KG1 (cell line): ENCODE measurements around the gene ANO4.
"Not testable (repeated sequence)": the region's sequence is repeated elsewhere in the genome, so short reads cannot be mapped to it uniquely, and the experiment has no call there.

Experiments
- DNase-seq: peaks from one replicate; lab custom pipeline; 2025; lab: John Stamatoyannopoulos, UW

ANO4 gene

GRCh38 chr12:100875156-100875555 lies 80.6 kb downstream of the ANO4 start:
- no peak for DNase-seq

DNA sequence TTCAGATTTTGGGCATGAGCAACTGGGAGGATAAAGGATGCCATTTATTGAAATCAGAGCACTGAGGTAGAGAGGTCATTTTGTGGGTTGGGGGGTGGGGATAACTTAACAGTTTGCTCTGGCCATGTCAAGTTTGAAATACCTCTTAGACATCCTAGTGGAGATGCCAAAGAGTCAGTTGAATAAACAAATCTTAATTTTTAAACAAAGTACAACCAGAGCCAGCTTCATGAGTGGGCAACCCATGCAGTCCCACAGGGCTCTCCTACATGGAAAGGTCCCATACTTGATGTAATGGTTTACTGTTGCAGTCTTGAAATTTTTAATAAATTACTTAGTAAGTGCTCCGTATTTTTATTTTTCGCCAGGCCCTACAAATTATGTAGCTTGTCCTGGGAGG lies 81.2 kb downstream of the ANO4 start:
- no peak for DNase-seq

- no peak for DNase-seq
These were observed 83.2 kb downstream of the ANO4 start for GRCh38 chr12:100877776-100878175.

GRCh38 chr12:100895192-100895591 lies 100.6 kb downstream of the ANO4 start:
- DNase-seq: no peak

- DNase-seq: no peak
These were observed 101.6 kb downstream of the ANO4 start for GRCh38 chr12:100896192-100896591.

GRCh38 chr12:100897240-100897639 lies 102.7 kb downstream of the ANO4 start:
- DNase-seq: no peak

GRCh38 chr12:100899301-100899700 lies 104.7 kb downstream of the ANO4 start:
- DNase-seq: no peak

DNA sequence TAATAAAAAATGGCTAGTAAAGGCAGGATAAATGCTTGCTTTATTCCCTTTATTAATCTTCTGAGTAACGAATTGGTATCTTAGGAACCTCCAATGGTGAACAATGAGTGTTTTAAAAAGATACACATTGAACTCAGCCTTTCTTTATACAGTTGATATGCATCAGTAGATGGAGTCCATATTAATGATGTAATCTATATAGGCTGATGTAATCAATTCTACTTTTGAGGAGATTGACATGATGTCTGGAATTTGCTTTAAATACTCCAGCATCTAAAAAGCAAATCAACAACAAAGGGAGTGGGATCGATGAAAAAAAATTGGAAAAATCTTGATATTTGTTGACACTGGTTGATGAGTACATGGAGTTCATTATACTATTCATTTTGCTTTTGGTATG lies 106.2 kb downstream of the ANO4 start:
- DNase-seq: no peak

DNA sequence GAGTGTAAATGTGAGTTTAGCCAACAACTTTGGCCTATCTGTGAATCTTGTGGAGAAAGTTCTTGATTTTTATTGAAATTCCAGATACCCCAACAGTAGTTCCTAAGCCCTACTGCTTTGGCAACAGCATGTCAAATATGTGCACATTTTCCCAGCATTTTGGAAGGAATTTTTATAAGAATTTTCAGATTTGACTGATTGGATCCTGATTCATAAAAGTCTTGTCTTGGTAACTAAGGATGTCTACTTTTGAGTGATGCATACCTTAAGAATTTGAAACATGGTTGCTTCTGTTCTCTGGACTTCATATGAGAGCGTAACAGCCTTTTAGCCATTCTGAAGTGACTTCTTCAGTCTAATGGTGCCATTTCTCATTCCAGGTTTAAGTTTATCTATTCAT lies 106.7 kb downstream of the ANO4 start:
- no peak for DNase-seq

DNA sequence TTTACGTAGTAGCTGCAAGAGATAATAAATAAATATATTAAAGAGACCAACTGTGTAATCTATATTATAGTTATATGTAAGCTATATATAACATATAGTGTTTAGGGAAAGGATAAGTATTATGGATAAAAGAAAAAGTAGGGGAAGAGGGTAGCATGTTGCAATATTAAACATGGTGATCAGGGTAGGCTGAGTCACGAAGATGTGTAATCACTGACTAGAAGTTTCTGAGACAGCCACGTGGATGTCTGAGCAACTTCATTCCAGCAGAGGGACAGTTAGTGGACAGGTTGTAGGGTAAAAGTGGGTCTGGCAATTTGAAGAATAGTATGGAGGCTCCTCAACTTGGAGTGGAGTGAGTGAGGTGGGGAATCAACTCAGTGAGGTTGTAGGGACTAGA lies 109.7 kb downstream of the ANO4 start:
- no peak for DNase-seq

GRCh38 chr12:100908501-100908900 lies 113.9 kb downstream of the ANO4 start:
- DNase-seq: no peak

GRCh38 chr12:100913872-100914592 lies 119.5 kb downstream of the ANO4 start:
- no peak for DNase-seq

GRCh38 chr12:100919116-100919515 lies 124.5 kb downstream of the ANO4 start:
- no peak for DNase-seq

DNA sequence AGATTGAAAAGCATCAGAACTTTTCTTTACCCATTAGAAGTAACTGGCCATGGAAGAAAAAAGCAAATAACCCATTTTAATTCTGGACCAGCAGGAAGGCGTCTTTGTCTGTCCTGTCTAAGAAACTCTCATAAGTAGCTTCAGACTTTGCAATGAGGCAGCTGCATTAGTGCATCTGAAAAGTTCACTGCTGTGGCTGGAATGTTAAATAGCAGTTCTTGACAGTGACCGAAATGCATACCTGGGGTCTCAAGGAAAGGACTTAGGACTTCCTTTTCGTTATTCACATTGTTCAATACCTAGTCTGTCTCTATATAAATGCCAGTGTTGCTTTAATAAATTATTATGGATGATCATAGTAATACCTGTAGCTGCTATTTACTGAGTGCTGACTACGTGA lies 125.9 kb downstream of the ANO4 start:
- DNase-seq: no peak

DNA sequence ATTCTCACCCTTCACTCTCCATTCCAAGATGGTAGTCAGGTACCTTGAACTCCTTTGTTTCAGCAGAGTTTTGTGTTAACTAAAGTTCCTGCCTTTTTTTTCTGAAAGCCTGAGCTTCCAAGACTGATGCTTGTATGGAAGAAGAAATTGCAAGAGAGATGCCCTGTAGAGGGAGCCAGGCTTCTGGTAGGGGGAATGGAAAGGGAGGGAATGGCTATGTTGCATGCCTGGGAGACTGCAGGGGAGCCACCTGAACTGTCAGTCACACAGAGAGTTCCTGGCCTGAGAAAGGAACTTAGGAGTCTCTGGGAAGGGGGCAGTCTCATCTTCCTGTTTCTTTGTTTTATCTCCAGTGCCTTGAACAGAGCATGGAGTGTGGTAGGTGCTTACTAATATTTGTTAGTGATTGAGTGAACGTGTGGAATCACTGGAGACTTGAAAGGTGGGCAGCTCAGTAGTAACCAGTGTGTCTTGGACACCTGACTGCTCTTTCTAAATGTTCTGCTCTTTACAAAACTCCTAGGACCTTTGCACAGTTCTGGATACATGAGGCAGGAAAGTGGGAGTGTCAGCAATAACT lies 132.2 kb downstream of the ANO4 start:
- DNase-seq: no peak

DNA sequence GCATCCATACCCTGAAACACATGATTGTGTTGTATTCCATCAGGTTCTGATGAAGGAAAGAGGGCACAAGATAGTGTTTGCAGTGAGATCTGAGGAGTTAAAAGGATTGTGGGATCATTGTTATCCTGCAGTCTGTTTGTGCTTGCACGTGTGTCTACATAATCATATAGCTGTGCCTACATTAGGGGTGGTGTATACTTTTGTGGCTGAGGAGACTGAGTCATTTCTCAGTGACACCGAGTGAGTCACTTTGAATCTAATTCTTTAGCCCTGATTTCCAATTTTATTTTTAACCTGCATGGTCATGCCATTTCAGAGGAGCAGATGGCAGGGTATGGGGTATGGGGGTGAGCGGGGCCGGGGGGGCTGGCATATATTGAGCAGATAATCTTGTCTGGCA lies 133.2 kb downstream of the ANO4 start:
- no peak for DNase-seq

GRCh38 chr12:100932571-100932970 lies 138.0 kb downstream of the ANO4 start:
- DNase-seq: no peak

DNA sequence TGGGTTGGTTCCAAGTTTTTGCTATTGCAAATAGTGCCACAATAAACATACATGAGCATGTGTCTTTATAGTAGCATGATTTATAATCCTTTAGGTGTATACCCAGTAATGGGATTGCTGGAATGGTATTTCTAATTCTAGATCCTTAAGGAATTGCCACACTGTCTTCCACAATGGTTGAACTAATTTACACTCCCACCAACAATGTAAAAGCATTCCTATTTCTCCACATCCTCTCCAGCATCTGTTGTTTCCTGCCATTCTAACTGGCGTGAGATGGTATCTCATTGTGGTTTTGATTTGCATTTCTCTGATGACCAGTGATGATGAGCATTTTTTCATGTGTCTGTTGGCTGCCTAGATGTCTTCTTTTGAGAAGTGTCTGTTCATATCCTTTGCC lies 139.0 kb downstream of the ANO4 start:
- DNase-seq: not testable (repeated sequence)

GRCh38 chr12:100935929-100936328 lies 141.4 kb downstream of the ANO4 start:
- no peak for DNase-seq

DNA sequence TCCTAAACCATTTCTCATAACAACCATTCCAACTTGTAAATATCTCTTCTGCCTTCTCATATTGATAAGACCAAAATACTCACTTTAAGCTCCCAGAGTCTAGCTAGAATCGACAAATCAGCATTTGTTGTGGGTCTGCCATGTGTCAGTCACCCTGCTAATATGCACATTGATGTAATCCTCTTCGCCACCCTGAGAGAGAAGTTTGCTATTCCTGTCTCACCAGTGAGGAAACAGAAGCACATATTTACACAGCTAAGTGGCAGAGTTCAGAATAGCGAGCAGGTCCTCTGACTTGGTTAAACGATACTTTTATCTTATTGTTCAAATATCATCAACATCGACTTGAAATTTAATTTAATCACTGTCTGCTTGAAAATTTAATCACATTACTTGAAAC lies 142.1 kb downstream of the ANO4 start:
- no peak for DNase-seq

- no peak for DNase-seq
These were observed 145.9 kb downstream of the ANO4 start for GRCh38 chr12:100940503-100940902.

GRCh38 chr12:100942984-100943749 lies 148.6 kb downstream of the ANO4 start:
- no peak for DNase-seq

GRCh38 chr12:100951756-100952155 lies 157.2 kb downstream of the ANO4 start:
- no peak for DNase-seq
